GM12892 (cell line): Measurements from ENCODE around the gene C1QB.

Experiments used
- POLR2A ChIP-seq: IDR thresholded peaks from 2 replicates; pipeline ENCODE4 v1.6.1; 2011; ENCODE audit warnings: low read depth, low read length, control low read depth
- TAF1 ChIP-seq: IDR thresholded peaks from 2 replicates; pipeline ENCODE4 v1.6.1; 2011; ENCODE audit warnings: low read depth, mild to moderate bottlenecking, control low read depth, low read length, borderline replicate concordance

- TF ChIP-seq TAF1: no peak
- no peak for TF ChIP-seq POLR2A
Observed at GRCh38 chr1:22681556-22682276, 28.7 kb downstream of the C1QB start.
